Stimulated activated CD8-positive, alpha-beta memory T cell treated with anti-CD3 and anti-CD28 coated beads, Interleukin-4, amount 100 ng/mL, for 4 hours (primary cell): ENCODE results near the gene AAGAB.
"Not testable (repeated sequence)": the region's sequence is repeated elsewhere in the genome, so short reads cannot be mapped to it uniquely, and the experiment has no call there.

Experiments
- DNase-seq, 2 donors: peaks; one replicate each; pipeline ENCODE4 v3.0.0-alpha.2; 2020; ENCODE audit warnings: low read depth in 2 of 2, low spot score in 1 of 2

AAGAB gene

DNA sequence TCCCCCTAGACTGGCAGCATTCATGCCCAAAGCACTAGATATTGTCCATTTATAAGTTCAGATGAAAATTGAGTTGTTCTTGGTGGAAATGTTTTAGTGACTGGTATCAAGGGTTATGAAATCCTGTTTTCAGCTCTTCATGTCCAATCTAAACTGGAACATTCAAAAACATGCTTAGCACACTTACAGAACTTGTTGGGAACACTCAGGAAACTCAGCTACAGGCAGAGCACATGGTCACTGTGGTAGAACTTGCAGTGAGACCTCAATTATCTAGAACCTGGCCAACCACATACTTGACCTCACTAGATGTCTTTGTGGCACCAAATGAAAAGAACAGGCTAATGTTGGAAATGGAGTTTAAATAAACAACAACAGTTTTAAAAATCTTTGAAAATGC, 100.2 kb downstream of the AAGAB start:
- no peak for DNase-seq

DNA sequence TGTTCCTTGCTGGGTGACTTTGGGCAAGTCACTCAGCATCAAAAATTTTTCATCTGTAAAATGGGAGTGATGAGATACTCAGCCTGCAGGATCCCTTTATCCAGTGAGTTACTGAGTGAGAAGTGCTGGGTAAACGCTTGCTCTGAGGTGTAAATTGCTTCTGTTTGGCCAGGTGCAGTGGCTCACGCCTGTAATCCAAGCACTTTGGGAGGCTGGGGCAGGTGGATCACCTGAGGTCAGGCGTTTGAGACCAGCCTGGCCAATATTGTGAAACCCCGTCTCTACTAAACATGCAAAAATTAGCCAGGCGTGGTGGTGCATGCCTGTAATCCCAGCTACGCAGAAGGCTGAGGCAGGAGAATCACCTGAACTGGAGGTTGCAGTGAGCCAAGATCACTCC, 101.4 kb downstream of the AAGAB start:
- not testable (repeated sequence) for DNase-seq

DNA sequence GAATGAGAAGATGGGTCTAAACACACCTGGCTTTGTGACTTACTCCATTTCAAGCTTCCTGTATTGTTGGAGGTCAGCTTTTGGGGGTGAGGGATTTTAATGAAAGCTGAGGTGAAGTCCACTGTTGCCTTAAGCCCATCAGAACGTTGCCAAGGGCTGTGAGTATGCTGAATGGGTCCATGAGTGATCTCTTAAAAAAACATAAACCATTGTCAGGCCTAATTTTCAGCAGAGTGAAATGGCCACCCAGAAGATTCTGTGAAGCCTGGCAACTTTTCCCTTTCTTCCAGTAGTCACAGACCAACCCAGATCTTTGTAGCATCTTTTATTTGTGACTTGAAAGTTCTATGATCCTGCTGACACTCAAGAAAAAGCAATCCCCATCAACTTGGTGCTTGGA, 102.0 kb downstream of the AAGAB start:
- no peak for DNase-seq
